GM10266 (cell line): ENCODE results near the gene LRMDA.

ENCODE experiments used
- DNase-seq: peaks from one replicate; pipeline ENCODE4 v3.0.0; 2012; ENCODE audit errors: extremely low spot score
- CTCF ChIP-seq: IDR thresholded peaks from 2 replicates; pipeline ENCODE4 v1.5.1; 2012; ENCODE audit warnings: mild to moderate bottlenecking, low read depth; ENCODE audit not compliant: control insufficient read depth, insufficient read depth; ENCODE audit errors: missing control alignments

Gene LRMDA

GRCh38 chr10:76149602-76150138 is 718.2 kb downstream of the LRMDA start:
- TF ChIP-seq CTCF, result no peak
- no peak for DNase-seq

- no peak for DNase-seq
- no peak for TF ChIP-seq CTCF
Observed at GRCh38 chr10:76150139-76150875, 718.9 kb downstream of the LRMDA start.

- DNase-seq, result no peak
- no peak for TF ChIP-seq CTCF
Observed at GRCh38 chr10:76150876-76151288, 719.5 kb downstream of the LRMDA start.

GRCh38 chr10:76152186-76152585 is 720.8 kb downstream of the LRMDA start:
- TF ChIP-seq CTCF, result no peak
- DNase-seq, result no peak

- DNase-seq, result no peak
- no peak for TF ChIP-seq CTCF
Observed at GRCh38 chr10:76155961-76156360, 724.5 kb downstream of the LRMDA start.

- TF ChIP-seq CTCF, result no peak
- no peak for DNase-seq
Observed at GRCh38 chr10:76160446-76161300, 729.2 kb downstream of the LRMDA start.

- no peak for TF ChIP-seq CTCF
- DNase-seq, result no peak
Observed at GRCh38 chr10:76161301-76161582, 729.8 kb downstream of the LRMDA start.
